IMR-90 (cell line): ENCODE results near the gene ELOVL5. TPM values are rescaled to one million over a fixed set of nuclear protein-coding genes. Genes with fewer than 3 reads are reported as not detected.

Source experiments
- ATAC-seq: fragments of 200-7000 bp; cut with Tn5 transposase; 2 replicates; pipeline ENCODE4 v1.9.1; 2020; ENCODE audit warnings: low read depth, mild to moderate bottlenecking, moderate library complexity
- BruUV-seq: library from RNA; stranded (reverse); fragments of 400-500 nt; replicated peaks from 2 replicates; lab custom pipeline; 2021; lab: Mats Ljungman, UMichigan
- CTCF ChIA-PET: fragments of 300-600 bp; formaldehyde crosslinking; extraction: SDS; loops from one replicate; lab custom pipeline; 2021; ENCODE audit warnings: antibody characterized with exemption; lab: Yijun Ruan, JAX
- POLR2A ChIA-PET: fragments of 300-600 bp; sonication (Branson Sonifier 250); formaldehyde crosslinking; loops from one replicate; lab custom pipeline; 2022; ENCODE audit warnings: antibody characterized with exemption; ENCODE audit not compliant: unreplicated experiment; lab: Charles Lee
- DNase-seq: peaks from one replicate; pipeline ENCODE4 v3.0.0; 2013
- H2AFZ ChIP-seq: replicated peaks from 2 replicates; pipeline ENCODE3; 2013; ENCODE audit warnings: low read length, mild to moderate bottlenecking; ENCODE audit not compliant: poor library complexity
- H2AK5ac ChIP-seq: 2 replicates; pipeline ENCODE4 v1.6.1; 2013; ENCODE audit warnings: low read depth, low read length, inconsistent platforms
- H2AK9ac ChIP-seq: replicated peaks from 2 replicates; pipeline ENCODE3; 2013; ENCODE audit warnings: mild to moderate bottlenecking, low read depth, low read length, moderate library complexity; ENCODE audit not compliant: poor library complexity
- H2BK120ac ChIP-seq: 2 replicates; pipeline ENCODE4 v1.6.1; 2013; ENCODE audit warnings: low read depth, low read length, inconsistent platforms
- H2BK15ac ChIP-seq: 3 replicates; pipeline ENCODE4 v1.6.1; 2013; ENCODE audit warnings: low read depth, low read length, inconsistent platforms
- H2BK20ac ChIP-seq: 2 replicates; pipeline ENCODE4 v1.6.1; 2013; ENCODE audit warnings: low read depth, mild to moderate bottlenecking, inconsistent platforms, low read length, moderate library complexity
- H2BK5ac ChIP-seq: 2 replicates; pipeline ENCODE4 v1.6.1; 2013; ENCODE audit warnings: mild to moderate bottlenecking, low read depth, low read length, inconsistent platforms; ENCODE audit not compliant: poor library complexity, severe bottlenecking
- H3K14ac ChIP-seq: replicated peaks from 2 replicates; pipeline ENCODE4 v1.6.1; 2013; ENCODE audit warnings: low read depth, low read length, inconsistent platforms
- H3K18ac ChIP-seq: 2 replicates; pipeline ENCODE4 v1.6.1; 2013; ENCODE audit warnings: low read depth, low read length, control low read depth
- H3K23ac ChIP-seq: 2 replicates; pipeline ENCODE4 v1.6.1; 2013; ENCODE audit warnings: low read depth, low read length, inconsistent platforms
- H3K27ac ChIP-seq: 2 replicates; pipeline ENCODE4 v1.5.1; 2013; ENCODE audit warnings: mild to moderate bottlenecking, control low read depth, low read length; ENCODE audit not compliant: insufficient read depth
- H3K27me3 ChIP-seq: 2 replicates; pipeline ENCODE4 v1.6.1; 2013; ENCODE audit warnings: low read length; ENCODE audit not compliant: control insufficient read depth, insufficient read depth
- H3K36me3 ChIP-seq: 2 replicates; pipeline ENCODE4 v1.6.1; 2013; ENCODE audit warnings: low read length, mixed read lengths; ENCODE audit not compliant: control insufficient read depth, insufficient read depth
- H3K4ac ChIP-seq: 2 replicates; pipeline ENCODE4 v1.6.1; 2013; ENCODE audit warnings: low read depth, low read length, inconsistent platforms
- H3K4me1 ChIP-seq: 2 replicates; pipeline ENCODE4 v1.6.1; 2013; ENCODE audit warnings: low read length, mixed read lengths; ENCODE audit not compliant: control insufficient read depth, insufficient read depth
- H3K4me2 ChIP-seq: 2 replicates; pipeline ENCODE4 v1.6.1; 2013; ENCODE audit warnings: low read depth, mild to moderate bottlenecking, control low read depth, low read length, moderate library complexity
- H3K4me3 ChIP-seq: 2 replicates; pipeline ENCODE4 v1.5.1; 2013; ENCODE audit warnings: low read depth, mild to moderate bottlenecking, control low read depth, low read length, moderate library complexity; ENCODE audit not compliant: insufficient read depth
- H3K56ac ChIP-seq: 2 replicates; pipeline ENCODE4 v1.6.1; 2013; ENCODE audit warnings: low read length, inconsistent platforms; ENCODE audit not compliant: insufficient read depth; ENCODE audit errors: extremely low read depth
- H3K79me1 ChIP-seq, 2 experiments: 2 replicates each; pipeline ENCODE4 v1.6.1; 2013; ENCODE audit warnings: low read length in 2 of 2, inconsistent platforms in 1 of 2, low read depth in 1 of 2
- H3K9ac ChIP-seq: 2 replicates; pipeline ENCODE4 v1.6.1; 2013; ENCODE audit warnings: low read depth, low read length, control low read depth
- H3K9me1 ChIP-seq: 2 replicates; pipeline ENCODE4 v1.6.1; 2013; ENCODE audit warnings: low read length, inconsistent platforms; ENCODE audit not compliant: insufficient read depth
- H3K9me3 ChIP-seq: 2 replicates; pipeline ENCODE4 v1.6.1; 2013; ENCODE audit warnings: low read length; ENCODE audit not compliant: control insufficient read depth, insufficient read depth
- H4K20me1 ChIP-seq: 2 replicates; pipeline ENCODE4 v1.6.1; 2013; ENCODE audit warnings: low read length, inconsistent platforms; ENCODE audit not compliant: insufficient read depth
- H4K5ac ChIP-seq: 2 replicates; pipeline ENCODE4 v1.6.1; 2013; ENCODE audit warnings: mild to moderate bottlenecking, low read depth, low read length, control low read depth
- H4K8ac ChIP-seq, 2 experiments: 2 replicates each; pipeline ENCODE4 v1.6.1; 2013; ENCODE audit warnings: low read depth in 2 of 2, low read length in 2 of 2, control low read depth in 1 of 2, inconsistent platforms in 1 of 2
- H4K91ac ChIP-seq: 2 replicates; pipeline ENCODE4 v1.6.1; 2013; ENCODE audit warnings: low read depth, low read length, inconsistent platforms; ENCODE audit not compliant: insufficient read depth
- BHLHE40 ChIP-seq: fragments of 150-350 bp; IDR thresholded peaks from 2 replicates; pipeline ENCODE4 v1.6.1; 2016; ENCODE audit warnings: mild to moderate bottlenecking, low read depth, low read length
- CEBPB ChIP-seq: IDR thresholded peaks from 2 replicates; pipeline ENCODE4 v1.6.1; 2012; ENCODE audit warnings: low read depth, low read length, improper control_type of control experiment
- CHD1 ChIP-seq: IDR thresholded peaks from 2 replicates; pipeline ENCODE4 v1.6.1; 2012; ENCODE audit warnings: low read depth, low read length, improper control_type of control experiment
- MXI1 ChIP-seq: IDR thresholded peaks from 2 replicates; pipeline ENCODE4 v1.6.1; 2012; ENCODE audit warnings: low read depth, mild to moderate bottlenecking, low read length, moderate library complexity, borderline replicate concordance
- NFE2L2 ChIP-seq: fragments of 150-350 bp; IDR thresholded peaks from 2 replicates; pipeline ENCODE4 v1.6.1; 2016; ENCODE audit warnings: low read depth, mild to moderate bottlenecking, low read length
- USF2 ChIP-seq: fragments of 150-350 bp; IDR thresholded peaks from 2 replicates; pipeline ENCODE4 v1.6.1; 2017; ENCODE audit warnings: mild to moderate bottlenecking, antibody characterized with exemption, low read length, low read depth
- WGBS, 2 experiments: methylation state at CpG; one replicate each; pipeline versions ENCODE4 v1.1.5 to v1.1.7; 2013; ENCODE audit warnings: missing lambda C conversion rate in 2 of 2; ENCODE audit not compliant: insufficient read length in 1 of 2; ENCODE audit errors: extremely low coverage in 2 of 2; 5-methylcytosine and 5-hydroxymethylcytosine counted together
- dilution Hi-C: fragments of 300-500 bp; cut with HindIII; formaldehyde crosslinking; loops from one replicate; pipeline ENCODE4 v1.14.3; 2018; ENCODE audit warnings: low sequenced_read_pairs; ENCODE audit not compliant: unreplicated experiment
- in situ Hi-C: fragments of 300-500 bp; cut with MboI; formaldehyde crosslinking; loops from 3 replicates; pipeline ENCODE4 v1.14.3; 2019; ENCODE audit warnings: low sequenced_read_pairs, inconsistent platforms, mixed read lengths
- intact Hi-C: fragments of 100-400 bp; cut with micrococcal nuclease; formaldehyde crosslinking; loops from 2 replicates; pipeline ENCODE4 v1.10.0; 2022
- polyA plus RNA-seq, 3 experiments: library from polyadenylated mRNA; depleted of rRNA; stranded (reverse); fragments of >200 nt; gene quantifications; 2 replicates each; pipeline ENCODE4 v1.2.3, GENCODE V29; 2012; ENCODE audit warnings: low replicate concordance in 1 of 3
- total RNA-seq: library from RNA; depleted of rRNA; stranded (reverse); fragments of >200 nt; gene quantifications from 2 replicates; pipeline ENCODE4 v1.2.3, GENCODE V29; 2012

The ELOVL5 gene
- total and polyA plus RNA-seq, 2 of the 4 experiments (the other 2 are of a cell fraction): 32.1 to 42.3 TPM

DNA sequence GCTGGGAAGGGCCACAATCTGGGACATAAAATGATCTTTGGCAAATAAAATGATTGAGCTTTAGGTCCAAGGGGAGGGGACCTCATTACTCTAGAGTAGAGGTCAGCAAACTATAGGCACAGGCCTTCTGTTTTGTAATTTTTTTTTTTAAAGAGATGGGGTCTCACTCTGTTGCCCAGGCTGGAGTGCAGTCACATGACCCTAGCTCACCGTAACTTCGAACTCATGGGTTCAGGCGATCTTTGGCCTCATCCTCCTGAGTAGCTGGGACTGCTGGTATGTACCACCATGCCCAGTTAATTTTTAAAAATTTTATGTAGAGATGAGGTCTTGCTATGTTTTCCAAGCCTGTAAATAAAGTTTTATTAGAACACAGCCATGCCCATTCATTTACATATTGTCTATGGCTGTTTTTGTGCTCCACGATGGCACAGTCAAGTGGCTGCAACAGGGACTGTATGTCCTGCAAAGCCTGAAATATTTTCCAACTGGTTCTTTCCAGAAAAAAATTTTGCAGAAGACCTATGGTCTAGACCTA is 82.1 kb downstream of the ELOVL5 start (continued):
- TF ChIP-seq USF2: no peak
- TF ChIP-seq CHD1: no peak
- TF ChIP-seq NFE2L2: no peak
- no peak for TF ChIP-seq CEBPB

DNA sequence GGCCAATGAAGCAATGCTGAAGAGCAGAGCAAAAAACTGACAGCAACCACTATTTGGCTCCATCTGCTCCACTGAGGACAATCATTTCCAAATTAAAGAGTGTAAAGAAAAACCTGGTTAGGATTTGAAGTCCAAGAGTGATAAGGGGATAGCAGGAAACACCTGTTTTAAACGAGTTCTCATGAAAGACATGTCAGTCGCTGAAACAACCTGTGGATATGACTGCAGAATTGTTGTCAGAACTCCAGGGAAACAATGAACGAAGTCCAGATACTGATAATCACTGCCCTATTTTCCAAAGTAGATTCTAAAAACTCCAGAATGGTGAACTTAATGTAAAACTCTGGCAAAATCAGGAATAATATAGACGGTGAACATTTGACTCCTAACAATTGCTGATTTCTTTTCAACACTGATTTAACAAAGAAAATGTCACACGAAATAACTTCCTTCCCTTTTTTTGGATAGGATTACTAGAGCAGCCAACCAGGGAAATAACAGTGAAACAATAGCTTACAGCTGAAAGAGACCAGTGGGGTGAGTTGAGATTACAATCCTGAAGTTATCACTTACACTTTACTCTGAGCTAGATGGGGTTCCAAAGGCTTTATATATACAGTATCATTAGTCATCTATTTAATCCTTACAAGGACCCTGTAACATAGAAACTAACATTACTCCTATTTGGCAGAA is 83.7 kb downstream of the ELOVL5 start:
- Histone ChIP-seq H3K9ac (no peak overlapping the region), H3K4ac (no peak overlapping the region), H3K14ac (no peak overlapping the region), H3K4me2 (no peak overlapping the region), H3K27me3 (no peaks in the 10 kb centered on the region), H4K20me1 (no peaks in the 10 kb centered on the region), H4K5ac (no peak overlapping the region), H3K23ac (no peak overlapping the region), H2AK5ac (no peak overlapping the region), H3K9me3 (no peaks in the 10 kb centered on the region), H2BK20ac (no peak overlapping the region), H2AFZ (no peak overlapping the region), H3K18ac (no peak overlapping the region), H3K9me1 (peaks cover 18% of the 10 kb centered on the region; the same call in 1 of the 2 replicates), H3K56ac (no peak overlapping the region), H3K36me3 (peaks cover 17% of the 10 kb centered on the region), H3K4me1 (peaks cover 5% of the 10 kb centered on the region; the same call in 1 of the 2 replicates), H2BK15ac (no peak overlapping the region), H2AK9ac (no peak overlapping the region), H4K91ac (no peak overlapping the region), H2BK5ac (no peak overlapping the region), H2BK120ac (no peak overlapping the region), H3K27ac (no peak overlapping the region), H4K8ac (no peak overlapping the region), H3K79me1 (no peaks in the 10 kb centered on the region; a peak in 1 of 4 replicates), H3K4me3 (no peak overlapping the region)
- TF ChIP-seq MXI1 (no peak), BHLHE40 (no peak)
- WGBS, 2 experiments: 75% methylated on average over 2 of the region's 5 CpGs; no CpG with 5 or more reads in 1 of the 2 experiments
- no TSS peak for BruUV-seq
- in situ Hi-C loops: no loop called here
- DNase-seq: no peak
- dilution Hi-C loops: no loop called here
- POLR2A ChIA-PET: no interaction called here
- intact Hi-C loops: no loop called here
- CTCF ChIA-PET: no interaction called here
- no peak for ATAC-seq
